Nephron (organoid): ENCODE results near the gene PTPRD.

Experiments
- H3K27ac Mint-ChIP-seq, 3 experiments: 2 replicates each; pipeline ENCODE4 v1.8.0; 2020; ENCODE audit warnings: mixed read lengths in 3 of 3, mild to moderate bottlenecking in 2 of 3, moderate library complexity in 1 of 3
- H3K27me3 Mint-ChIP-seq: 2 replicates; pipeline ENCODE4 v1.8.0; 2021; ENCODE audit warnings: low read depth, mild to moderate bottlenecking, moderate library complexity, mixed read lengths
- H3K36me3 Mint-ChIP-seq: 2 replicates; pipeline ENCODE4 v1.8.0; 2020; ENCODE audit warnings: low read depth, mixed read lengths
- H3K4me1 Mint-ChIP-seq: 2 replicates; pipeline ENCODE4 v1.8.0; 2020; ENCODE audit warnings: mixed read lengths
- H3K4me3 Mint-ChIP-seq, 3 experiments: 2 replicates each; pipeline ENCODE4 v1.8.0; 2020; ENCODE audit warnings: mild to moderate bottlenecking in 3 of 3, mixed read lengths in 3 of 3, moderate library complexity in 2 of 3
- H3K9me3 Mint-ChIP-seq: 2 replicates; pipeline ENCODE4 v1.8.0; 2020; ENCODE audit warnings: mixed read lengths
- CTCF ChIP-seq, 3 experiments: fragments of 200-600 bp; sonication (generic); IDR thresholded peaks; one replicate each; pipeline ENCODE4 v1.5.0; 2021; ENCODE audit warnings: antibody characterized with exemption in 3 of 3; ENCODE audit not compliant: unreplicated experiment in 3 of 3

The PTPRD gene

GRCh38 chr9:9521033-9521779, 1091.6 kb downstream of the PTPRD start:
- Mint-ChIP-seq H3K36me3 (no peaks in the 10 kb centered on the region), H3K9me3 (no peaks in the 10 kb centered on the region), H3K4me3 (no peak overlapping the region), H3K27me3 (no peaks in the 10 kb centered on the region), H3K4me1 (no peaks in the 10 kb centered on the region), H3K27ac (peak overlapping the region in 1 of 3 experiments; percentile 51)
- TF ChIP-seq CTCF (IDR thresholded peaks at IDR 0.05; ENCODE audit: unreplicated experiment in 3 of 3): no peak

- no peak for TF ChIP-seq CTCF (IDR thresholded peaks at IDR 0.05; ENCODE audit: unreplicated experiment in 3 of 3)
- Mint-ChIP-seq H3K9me3 (peaks cover 3% of the 10 kb centered on the region), H3K4me1 (no peaks in the 10 kb centered on the region), H3K4me3 (no peak overlapping the region), H3K36me3 (no peaks in the 10 kb centered on the region), H3K27me3 (no peaks in the 10 kb centered on the region), H3K27ac (no peak overlapping the region)
Observed at GRCh38 chr9:9504869-9505268, 1107.9 kb downstream of the PTPRD start.

- no peak overlapping the region for H3K27ac Mint-ChIP-seq
- H3K36me3 Mint-ChIP-seq: no peaks in the 10 kb centered on the region
- no peaks in the 10 kb centered on the region for H3K4me1 Mint-ChIP-seq
- H3K9me3 Mint-ChIP-seq: peaks cover 10% of the 10 kb centered on the region
- no peaks in the 10 kb centered on the region for H3K27me3 Mint-ChIP-seq
- TF ChIP-seq CTCF (IDR thresholded peaks at IDR 0.05; ENCODE audit: unreplicated experiment in 3 of 3): peak in 1 of 3 experiments; percentile 25
- no peak overlapping the region for H3K4me3 Mint-ChIP-seq
Observed at GRCh38 chr9:9499546-9499945, 1113.3 kb downstream of the PTPRD start.

- Mint-ChIP-seq H3K9me3 (peaks cover 12% of the 10 kb centered on the region), H3K27me3 (no peaks in the 10 kb centered on the region)
- no peak for TF ChIP-seq CTCF (IDR thresholded peaks at IDR 0.05; ENCODE audit: unreplicated experiment in 3 of 3)
Observed at GRCh38 chr9:9498846-9499245, 1114.0 kb downstream of the PTPRD start.

GRCh38 chr9:9498128-9498527, 1114.7 kb downstream of the PTPRD start:
- no peak overlapping the region for H3K4me3 Mint-ChIP-seq
- no peaks in the 10 kb centered on the region for H3K36me3 Mint-ChIP-seq
- peaks cover 13% of the 10 kb centered on the region for H3K9me3 Mint-ChIP-seq
- no peaks in the 10 kb centered on the region for H3K27me3 Mint-ChIP-seq
- no peak for TF ChIP-seq CTCF (IDR thresholded peaks at IDR 0.05; ENCODE audit: unreplicated experiment in 3 of 3)
- H3K4me1 Mint-ChIP-seq: no peaks in the 10 kb centered on the region
- H3K27ac Mint-ChIP-seq: no peak overlapping the region

More at GRCh38 chr9:9498846-9499245, 1114.0 kb downstream of the PTPRD start:
- H3K36me3 Mint-ChIP-seq: no peaks in the 10 kb centered on the region
- no peak overlapping the region for H3K27ac Mint-ChIP-seq
- no peak overlapping the region for H3K4me3 Mint-ChIP-seq
- no peaks in the 10 kb centered on the region for H3K4me1 Mint-ChIP-seq

GRCh38 chr9:9494336-9494735, 1118.5 kb downstream of the PTPRD start:
- H3K4me1 Mint-ChIP-seq: no peaks in the 10 kb centered on the region
- H3K27me3 Mint-ChIP-seq: no peaks in the 10 kb centered on the region
- no peaks in the 10 kb centered on the region for H3K36me3 Mint-ChIP-seq
- H3K27ac Mint-ChIP-seq: no peak overlapping the region
- no peak for TF ChIP-seq CTCF (IDR thresholded peaks at IDR 0.05; ENCODE audit: unreplicated experiment in 3 of 3)
- no peak overlapping the region for H3K4me3 Mint-ChIP-seq
- H3K9me3 Mint-ChIP-seq: peaks cover 13% of the 10 kb centered on the region
